NCI-H460 (cell line): ENCODE data around the gene CUL2. TPM values are rescaled to one million over a fixed set of nuclear protein-coding genes. Genes with fewer than 3 reads are reported as not detected.
A peak's percentile ranks its signal among the peaks of the same experiment; 100 is the strongest.
"Not testable (repeated sequence)": the region's sequence is repeated elsewhere in the genome, so short reads cannot be mapped to it uniquely, and the experiment has no call there.

Source experiments
- DNase-seq: peaks from one replicate; pipeline ENCODE4 v3.0.0-alpha.2; 2016; ENCODE audit warnings: low read depth; ENCODE audit errors: extremely low read depth
- total RNA-seq: library from RNA; depleted of rRNA; stranded (reverse); fragments of >200 nt; shearing (Covaris generic); gene quantifications from 2 replicates; pipeline ENCODE4 v1.2.3, GENCODE V29; 2014

The CUL2 gene
- total RNA-seq, 1 experiment from 2014 or later: 23.2 TPM

- DNase-seq: not testable (repeated sequence)
These were observed 9.9 kb downstream of the CUL2 start for GRCh38 chr10:35080261-35080660.

GRCh38 chr10:35079763-35080162 is 10.4 kb downstream of the CUL2 start:
- peak; percentile 38 for DNase-seq

GRCh38 chr10:35079265-35079664 is 10.9 kb downstream of the CUL2 start:
- DNase-seq: no peak

GRCh38 chr10:35075228-35075627 is 14.9 kb downstream of the CUL2 start:
- no peak for DNase-seq

- DNase-seq: no peak
These were observed 15.9 kb downstream of the CUL2 start for GRCh38 chr10:35074266-35074665.

- no peak for DNase-seq
These were observed 19.6 kb downstream of the CUL2 start for GRCh38 chr10:35070521-35070920.

GRCh38 chr10:35063837-35064454 is 26.2 kb downstream of the CUL2 start:
- no peak for DNase-seq

- DNase-seq: no peak
These were observed 30.7 kb downstream of the CUL2 start for GRCh38 chr10:35059481-35059880.

- no peak for DNase-seq
These were observed 31.5 kb downstream of the CUL2 start for GRCh38 chr10:35058686-35059085.

- DNase-seq: no peak
These were observed 32.0 kb downstream of the CUL2 start for GRCh38 chr10:35058134-35058533.

- no peak for DNase-seq
These were observed 33.5 kb downstream of the CUL2 start for GRCh38 chr10:35056686-35057085.

- no peak for DNase-seq
These were observed 34.0 kb downstream of the CUL2 start for GRCh38 chr10:35056133-35056532.

- no peak for DNase-seq
These were observed 39.6 kb downstream of the CUL2 start for GRCh38 chr10:35050568-35050967.

- no peak for DNase-seq
These were observed 44.1 kb downstream of the CUL2 start for GRCh38 chr10:35046074-35046473.

- not testable (repeated sequence) for DNase-seq
These were observed 44.9 kb downstream of the CUL2 start for GRCh38 chr10:35045275-35045674.

- DNase-seq: no peak
These were observed 46.3 kb downstream of the CUL2 start for GRCh38 chr10:35043796-35044344.

GRCh38 chr10:35042783-35043182 is 47.4 kb downstream of the CUL2 start:
- DNase-seq: no peak

- DNase-seq: no peak
These were observed 48.6 kb downstream of the CUL2 start for GRCh38 chr10:35041502-35041879.

- no peak for DNase-seq
These were observed 49.2 kb downstream of the CUL2 start for GRCh38 chr10:35040760-35041501.

GRCh38 chr10:35037104-35037503 is 53.0 kb downstream of the CUL2 start:
- no peak for DNase-seq

- no peak for DNase-seq
These were observed 54.5 kb downstream of the CUL2 start for GRCh38 chr10:35035606-35036005.

- DNase-seq: peak; percentile 11
These were observed 62.6 kb downstream of the CUL2 start for GRCh38 chr10:35027567-35027966.
